Stomach (tissue), 9 donors: ENCODE results near the gene PPP1CA. TPM values are rescaled to one million over a fixed set of nuclear protein-coding genes. Genes with fewer than 3 reads are reported as not detected.

Experiments
- DNase-seq, 2 donors: peaks; one replicate each; pipeline versions ENCODE4 v3.0.0 to v3.0.0-alpha.2; 2013 to 2019
- H3K27ac ChIP-seq, 5 donors: fragments of 200-600 bp in 4 of 5; sonication (generic) in 4 of 5; one replicate each; pipeline ENCODE4 v1.5.1; 2013 to 2019; ENCODE audit warnings: mild to moderate bottlenecking in 1 of 5, moderate library complexity in 1 of 5
- H3K27me3 ChIP-seq, 3 donors: fragments of 200-600 bp; sonication (generic); one replicate each; pipeline ENCODE4 v1.5.1; 2017 to 2019; ENCODE audit warnings: mixed run types in 1 of 3
- H3K36me3 ChIP-seq, 4 donors: fragments of 200-600 bp; sonication (generic); 1 replicate in 3 of 4; 2 replicates in 1 of 4; pipeline ENCODE4 v1.5.1; 2016 to 2019
- H3K4me1 ChIP-seq, 4 donors: fragments of 200-600 bp; sonication (generic); one replicate each; pipeline ENCODE4 v1.5.1; 2016 to 2019
- H3K4me3 ChIP-seq, 4 donors: fragments of 200-600 bp; sonication (generic) in 3 of 4; one replicate each; pipeline ENCODE4 v1.5.1; 2016 to 2019; ENCODE audit warnings: mild to moderate bottlenecking in 1 of 4
- H3K9me3 ChIP-seq, 4 donors: fragments of 200-600 bp; sonication (generic); one replicate each; pipeline ENCODE4 v1.5.1; 2016 to 2019
- EP300 ChIP-seq: sonication (generic); formaldehyde crosslinking; IDR thresholded peaks from one replicate; pipeline ENCODE4 v1.6.1; 2017; ENCODE audit warnings: antibody characterized with exemption
- POLR2A ChIP-seq, 4 donors: fragments of 450-650 bp; IDR thresholded peaks; one replicate each; pipeline ENCODE4 v1.6.1; 2016; ENCODE audit warnings: antibody characterized with exemption in 4 of 4, control low read depth in 2 of 4, mild to moderate bottlenecking in 1 of 4, moderate library complexity in 1 of 4
- POLR2AphosphoS5 ChIP-seq, 3 donors: sonication (generic); formaldehyde crosslinking; IDR thresholded peaks; one replicate each; pipeline ENCODE4 v1.6.1; 2016; ENCODE audit warnings: antibody characterized with exemption in 3 of 3
- WGBS, 5 donors: extraction: QIAGEN DNeasy Blood & Tissue Kit in 3 of 5; methylation state at CpG; one replicate each; pipeline versions ENCODE4 v1.1.5 to v1.1.7; 2013 to 2018; 5-methylcytosine and 5-hydroxymethylcytosine counted together
- intact Hi-C: fragments of 100-400 bp; cut with DNase I; formaldehyde crosslinking; loops from one replicate; pipeline ENCODE4 v1.15.1; 2023; ENCODE audit warnings: low total_unique reads
- polyA plus RNA-seq, 3 donors: library from polyadenylated mRNA; stranded (reverse); fragments of 200-250 nt; gene quantifications; one replicate each; pipeline ENCODE4 v1.2.3, GENCODE V29; 2013
- total RNA-seq, 5 donors: library from RNA; depleted of rRNA; stranded (reverse); fragments of >200 nt; gene quantifications; one replicate each; pipeline versions ENCODE4 v1.1.0 to v1.2.3, GENCODE V29; 2014 to 2016
- TF ChIP-seq, protein P1 (sequence below), 7 experiments: fragments of 450-650 bp in 4 of 7; fragments of 200-600 bp in 3 of 7; sonication (generic) in 3 of 7; IDR thresholded peaks; one replicate each; pipeline ENCODE4 v1.5.1; 2016 to 2019; ENCODE audit warnings: antibody characterized with exemption in 7 of 7, control low read depth in 2 of 7, mild to moderate bottlenecking in 1 of 7
- donor health status: healthy with polysubstance abuse.
- donor health status: Bipolar disorder and iron deficiency.
- donor health status: healthy.

PPP1CA gene
- total and polyA plus RNA-seq, 8 donors = 28.6 to 229 (median 107) TPM

DNA sequence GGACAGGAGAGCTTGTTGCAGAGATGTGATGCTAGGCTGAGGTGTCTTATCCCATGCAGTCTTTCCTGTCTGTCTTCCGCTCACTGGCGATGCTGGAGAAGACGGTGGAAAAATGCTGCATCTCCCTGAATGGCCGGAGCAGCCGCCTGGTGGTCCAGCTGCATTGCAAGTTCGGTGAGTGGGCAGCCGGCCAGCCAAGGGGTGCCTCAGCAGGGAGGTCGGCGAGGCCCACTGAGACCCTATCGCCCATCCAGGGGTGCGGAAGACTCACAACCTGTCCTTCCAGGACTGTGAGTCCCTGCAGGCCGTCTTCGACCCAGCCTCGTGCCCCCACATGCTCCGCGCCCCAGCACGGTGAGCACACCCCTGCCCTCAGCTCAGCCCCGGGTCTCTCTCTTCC, 8.2 kb downstream of the PPP1CA start:
- DNase-seq = no peak
- Histone ChIP-seq H3K27me3 (no peaks in the 10 kb centered on the region), H3K4me1 (peaks cover 14 to 66% (median 52%) of the 10 kb centered on the region in 4 donors), H3K36me3 (peaks cover 16 to 52% (median 47%) of the 10 kb centered on the region in 4 donors), H3K27ac (no peak overlapping the region), H3K9me3 (no peaks in the 10 kb centered on the region), H3K4me3 (no peak overlapping the region)
- TF ChIP-seq, protein P1, sequence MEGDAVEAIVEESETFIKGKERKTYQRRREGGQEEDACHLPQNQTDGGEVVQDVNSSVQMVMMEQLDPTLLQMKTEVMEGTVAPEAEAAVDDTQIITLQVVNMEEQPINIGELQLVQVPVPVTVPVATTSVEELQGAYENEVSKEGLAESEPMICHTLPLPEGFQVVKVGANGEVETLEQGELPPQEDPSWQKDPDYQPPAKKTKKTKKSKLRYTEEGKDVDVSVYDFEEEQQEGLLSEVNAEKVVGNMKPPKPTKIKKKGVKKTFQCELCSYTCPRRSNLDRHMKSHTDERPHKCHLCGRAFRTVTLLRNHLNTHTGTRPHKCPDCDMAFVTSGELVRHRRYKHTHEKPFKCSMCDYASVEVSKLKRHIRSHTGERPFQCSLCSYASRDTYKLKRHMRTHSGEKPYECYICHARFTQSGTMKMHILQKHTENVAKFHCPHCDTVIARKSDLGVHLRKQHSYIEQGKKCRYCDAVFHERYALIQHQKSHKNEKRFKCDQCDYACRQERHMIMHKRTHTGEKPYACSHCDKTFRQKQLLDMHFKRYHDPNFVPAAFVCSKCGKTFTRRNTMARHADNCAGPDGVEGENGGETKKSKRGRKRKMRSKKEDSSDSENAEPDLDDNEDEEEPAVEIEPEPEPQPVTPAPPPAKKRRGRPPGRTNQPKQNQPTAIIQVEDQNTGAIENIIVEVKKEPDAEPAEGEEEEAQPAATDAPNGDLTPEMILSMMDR (IDR thresholded peaks at IDR 0.05) = no peak
- no peak for TF ChIP-seq EP300
- WGBS, 5 donors = 91 to 98% (median 95%) methylated on average over 17 to 18 of the region's 18 CpGs
- intact Hi-C loops = loop anchor here (10.0 kb wide), 1 partner anchor 101 kb away; no protein-coding TSS in a partner anchor

DNA sequence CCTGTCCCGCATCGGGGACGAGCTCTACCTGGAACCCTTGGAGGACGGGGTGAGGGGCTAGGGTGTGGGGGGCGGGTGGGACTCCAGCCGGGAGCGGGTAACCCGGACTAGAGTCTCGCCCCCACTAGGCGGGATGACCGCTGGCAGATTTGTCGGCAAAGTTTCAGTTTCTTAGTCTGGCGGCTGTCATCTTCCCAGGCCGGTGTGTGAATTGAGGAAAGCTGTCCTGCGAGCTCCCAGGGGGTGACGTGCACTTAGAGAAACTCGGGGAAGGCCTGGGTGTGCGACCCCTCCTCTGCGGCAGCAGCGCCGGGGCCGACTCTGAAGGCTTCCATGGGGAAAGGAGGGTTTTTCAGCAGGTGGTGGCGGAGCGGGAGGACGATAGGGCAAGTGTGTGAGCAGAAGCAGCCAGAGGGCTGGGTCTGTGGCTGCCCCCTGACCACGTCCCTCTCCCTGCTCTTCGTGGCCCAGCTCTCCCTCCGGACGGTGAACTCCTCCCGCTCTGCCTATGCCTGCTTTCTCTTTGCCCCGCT, 9.4 kb downstream of the PPP1CA start:
- intact Hi-C loops = loop anchor here (10.0 kb wide), 1 partner anchor 103 kb away; no protein-coding TSS in a partner anchor
- no peak for TF ChIP-seq EP300
- TF ChIP-seq, protein P1 (IDR thresholded peaks at IDR 0.05) = no peak
- Histone ChIP-seq H3K27ac (peak overlapping the region; percentile 83 to 90 (median 84)), H3K9me3 (no peaks in the 10 kb centered on the region), H3K4me3 (peak overlapping the region; percentile 67 to 96 (median 92)), H3K4me1 (peaks cover 14 to 54% (median 42%) of the 10 kb centered on the region in 4 donors), H3K36me3 (peaks cover 4 to 40% (median 35%) of the 10 kb centered on the region in 4 donors), H3K27me3 (no peaks in the 10 kb centered on the region)
- no peak for DNase-seq
- 6 to 11% (median 9%) methylated on average over 23 to 31 of the region's 31 CpGs for WGBS, 5 donors

DNA sequence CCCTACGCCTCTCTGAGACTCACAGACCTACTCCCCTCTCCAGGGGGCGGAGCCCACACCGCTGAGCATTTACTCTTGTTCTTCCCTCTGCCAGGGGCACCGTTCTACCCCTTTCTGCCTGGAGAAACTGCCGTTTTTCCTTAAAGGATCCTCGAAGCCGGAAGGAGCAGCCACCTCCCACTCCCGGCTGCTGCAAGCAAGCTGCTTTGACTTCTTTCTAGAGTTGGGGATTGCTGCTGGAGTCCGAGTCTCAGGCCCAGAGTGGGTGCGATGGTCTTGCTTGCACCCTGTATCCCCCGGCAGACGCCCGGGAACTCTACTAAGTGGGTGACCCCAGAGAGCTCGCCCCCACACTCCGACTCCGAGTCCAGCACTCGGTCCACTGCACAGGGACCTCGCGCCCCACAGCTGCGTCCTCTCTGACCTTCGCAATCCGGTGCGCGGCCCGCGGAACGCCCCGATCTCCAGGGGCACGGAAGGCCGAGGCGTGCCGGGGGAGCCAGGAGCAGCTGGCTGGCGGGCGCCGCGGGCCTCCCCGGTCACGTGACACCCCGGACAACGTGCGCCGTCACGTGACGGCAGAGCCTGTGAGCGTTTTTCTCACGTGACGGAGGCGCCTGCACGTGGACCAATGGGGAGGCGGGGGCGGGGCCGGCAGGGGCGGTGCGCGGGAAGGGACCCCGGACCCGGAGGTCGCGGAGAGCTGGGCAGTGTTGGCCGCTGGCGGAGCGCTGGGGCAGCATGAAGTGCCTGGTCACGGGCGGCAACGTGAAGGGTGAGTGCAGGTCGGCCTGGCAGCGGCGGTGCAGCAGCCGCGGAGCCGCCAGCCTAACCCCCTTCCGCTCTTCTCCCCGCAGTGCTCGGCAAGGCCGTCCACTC, 10.1 kb downstream of the PPP1CA start, which contains the start of gene RAD9A:
Gene RAD9A, plus strand, starts transcription at position 683 of the 879 bp plus-strand sequence. Its CDS starts 59 bp downstream, at position 742.
- H3K4me1 ChIP-seq = peaks cover 14 to 47% (median 35%) of the 10 kb centered on the region in 4 donors

DNA sequence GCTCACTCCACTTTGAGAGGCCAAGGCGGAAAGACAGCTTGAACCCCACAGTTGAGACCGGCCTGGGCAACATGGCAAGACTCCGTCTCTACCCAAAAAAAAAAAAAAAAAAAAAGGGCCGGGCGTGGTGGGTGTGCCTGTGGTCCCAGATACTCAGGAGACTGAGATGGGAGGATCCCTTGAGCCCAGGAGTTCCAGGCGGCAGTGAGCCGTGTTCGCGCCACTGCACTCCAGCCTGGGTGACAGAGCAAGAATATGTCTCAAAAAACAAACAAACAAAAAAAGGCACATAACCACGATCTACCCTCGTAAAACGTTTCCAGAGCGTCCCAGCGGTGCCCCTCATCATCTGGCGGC, 10.7 kb downstream of the PPP1CA start:
- 7 to 10% (median 7%) methylated on average over 13 to 15 of the region's 15 CpGs for WGBS, 5 donors
- Histone ChIP-seq H3K4me1 (peaks cover 14 to 44% (median 33%) of the 10 kb centered on the region in 4 donors), H3K27ac (peak overlapping the region; percentile 71 to 90 (median 84)), H3K4me3 (peak overlapping the region; percentile 67 to 96 (median 92)), H3K36me3 (peaks cover 0 to 27% (median 22%) of the 10 kb centered on the region in 4 donors), H3K9me3 (no peaks in the 10 kb centered on the region), H3K27me3 (no peaks in the 10 kb centered on the region)
- DNase-seq = no peak
- TF ChIP-seq POLR2A (IDR thresholded peaks at IDR 0.05) = no peak
- no peak for TF ChIP-seq EP300
- no peak for TF ChIP-seq POLR2AphosphoS5 (IDR thresholded peaks at IDR 0.05)
- intact Hi-C loops = loop anchor here (10.0 kb wide), 1 partner anchor 104 kb away; no protein-coding TSS in a partner anchor

More for the DNA sequence above, 10.1 kb downstream of the PPP1CA start, which contains the start of gene RAD9A:
- TF ChIP-seq POLR2AphosphoS5 (IDR thresholded peaks at IDR 0.05) (peak; percentile 80 to 95 (median 85)), EP300 (no peak), POLR2A (IDR thresholded peaks at IDR 0.05) (no peak)
- TF ChIP-seq, protein P1 (IDR thresholded peaks at IDR 0.05) = peak in 1 of 7 experiments; percentile 8
- H3K27me3 ChIP-seq = no peaks in the 10 kb centered on the region
- 0 to 1% (median 0%) methylated on average over 13 to 75 of the region's 75 CpGs for WGBS, 5 donors
- peak; percentile 97 to 98 for DNase-seq
- peak within 1 kb of the TSS; percentile 83 to 90 (median 84) for H3K27ac ChIP-seq
- intact Hi-C loops = loop anchor here (10.0 kb wide), 1 partner anchor 103 kb away; no protein-coding TSS in a partner anchor
- peaks cover 0 to 33% (median 28%) of the 10 kb centered on the region in 4 donors for H3K36me3 ChIP-seq
- H3K4me3 ChIP-seq = peak within 1 kb of the TSS; percentile 67 to 96 (median 92)
- H3K9me3 ChIP-seq = no peaks in the 10 kb centered on the region
